GM23338 (cell line): ENCODE data around the gene CABP4.

ENCODE experiments used
- CTCF ChIP-seq, 2 experiments: fragments of 200-600 bp in 1 of 2; sonication (generic) in 1 of 2; conservative IDR thresholded peaks; 2 replicates each; pipeline versions ENCODE4 v1.5.1 to v1.6.1; 2016 to 2017; ENCODE audit warnings: antibody characterized with exemption in 2 of 2, low read depth in 2 of 2, mild to moderate bottlenecking in 2 of 2, moderate library complexity in 1 of 2
- ETS1 ChIP-seq: IDR thresholded peaks from 2 replicates; pipeline ENCODE4 v1.6.1; 2016; ENCODE audit warnings: antibody characterized with exemption
- EZH2 ChIP-seq: fragments of 200-600 bp; sonication (generic); IDR thresholded peaks from one replicate; pipeline ENCODE4 v1.8.0; 2017; ENCODE audit warnings: antibody characterized with exemption, mild to moderate bottlenecking, low read depth; ENCODE audit not compliant: unreplicated experiment
- EZH2phosphoT487 ChIP-seq: fragments of 200-600 bp; sonication (generic); IDR thresholded peaks from one replicate; pipeline ENCODE4 v1.8.1; 2018; ENCODE audit warnings: antibody characterized with exemption; ENCODE audit not compliant: unreplicated experiment
- JUNB ChIP-seq: IDR thresholded peaks from one replicate; pipeline ENCODE4 v1.6.1; 2016; ENCODE audit warnings: antibody characterized with exemption; ENCODE audit not compliant: unreplicated experiment
- POLR2AphosphoS5 ChIP-seq: IDR thresholded peaks from 2 replicates; pipeline ENCODE4 v1.6.1; 2016; ENCODE audit warnings: antibody characterized with exemption, low read depth
- REST ChIP-seq: IDR thresholded peaks from one replicate; pipeline ENCODE4 v1.6.1; 2018; ENCODE audit warnings: antibody characterized with exemption; ENCODE audit not compliant: unreplicated experiment
- ZNF114 ChIP-seq: fragments of 250-450 bp; sonication (Bioruptor Pico); IDR thresholded peaks from 2 replicates; pipeline ENCODE4 v1.5.0; 2020; ENCODE audit warnings: mild to moderate bottlenecking, moderate library complexity
- ZNF331 ChIP-seq: fragments of 250-450 bp; sonication (Bioruptor Pico); IDR thresholded peaks from 2 replicates; pipeline ENCODE4 v1.5.0; 2020; ENCODE audit warnings: low read depth, mild to moderate bottlenecking, moderate library complexity

GRCh38 chr11:67456068-67456705, 1.0 kb downstream of the CABP4 start:
- no peak for TF ChIP-seq EZH2
- TF ChIP-seq EZH2phosphoT487, result no peak
- no peak for TF ChIP-seq CTCF (conservative IDR thresholded peaks at IDR 0.05; ENCODE audit: low read depth in 2 of 2)
- no peak for TF ChIP-seq JUNB
- no peak for TF ChIP-seq POLR2AphosphoS5
- no peak for TF ChIP-seq ETS1
- TF ChIP-seq ZNF114, result no peak
- TF ChIP-seq REST, result no peak
- TF ChIP-seq ZNF331 (CRISPR knock-in tag), result no peak
